ENCODE data around the gene METAP1D.
"Not testable (repeated sequence)": the region's sequence is repeated elsewhere in the genome, so short reads cannot be mapped to it uniquely, and the experiment has no call there.

METAP1D gene

GRCh38 chr2:171972329-171972982 lies 27.3 kb upstream of the METAP1D start:
- DNase-seq, result no peak
- TF ChIP-seq GATA1 (IDR thresholded peaks at IDR 0.05; ENCODE audit: low read depth, low read length), result no peak
- TF ChIP-seq POLR2A (IDR thresholded peaks at IDR 0.05; ENCODE audit: low read length), result no peak

DNA sequence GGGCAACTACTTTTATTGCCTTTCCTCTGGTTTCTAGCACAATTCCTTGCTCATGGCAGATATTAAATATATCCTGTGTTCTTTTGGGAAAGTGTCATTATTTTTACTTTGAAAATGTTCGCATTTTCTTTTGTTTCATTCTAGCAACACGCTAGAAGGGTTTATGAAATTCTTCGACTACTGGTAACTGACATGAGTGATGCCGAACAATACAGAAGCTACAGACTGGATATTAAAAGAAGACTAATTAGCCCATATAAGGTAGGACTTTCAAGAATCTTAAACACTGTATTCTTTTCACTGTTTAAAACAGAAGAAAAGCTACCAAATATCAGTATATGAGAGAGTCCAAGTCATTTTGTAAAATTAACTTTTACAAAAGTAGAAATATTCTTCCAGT lies 20.6 kb upstream of the METAP1D start:
- no peak for DNase-seq
- no peak for TF ChIP-seq POLR2A (IDR thresholded peaks at IDR 0.05; ENCODE audit: low read length)
- no peak for TF ChIP-seq GATA1 (IDR thresholded peaks at IDR 0.05; ENCODE audit: low read depth, low read length)

- DNase-seq, result not testable (repeated sequence)
Measured at GRCh38 chr2:171983924-171984323, 15.8 kb upstream of the METAP1D start.

GRCh38 chr2:171985076-171985475 lies 14.7 kb upstream of the METAP1D start:
- TF ChIP-seq POLR2A (IDR thresholded peaks at IDR 0.05; ENCODE audit: low read length), result no peak
- no peak for TF ChIP-seq GATA1 (IDR thresholded peaks at IDR 0.05; ENCODE audit: low read depth, low read length)
- no peak for DNase-seq

DNA sequence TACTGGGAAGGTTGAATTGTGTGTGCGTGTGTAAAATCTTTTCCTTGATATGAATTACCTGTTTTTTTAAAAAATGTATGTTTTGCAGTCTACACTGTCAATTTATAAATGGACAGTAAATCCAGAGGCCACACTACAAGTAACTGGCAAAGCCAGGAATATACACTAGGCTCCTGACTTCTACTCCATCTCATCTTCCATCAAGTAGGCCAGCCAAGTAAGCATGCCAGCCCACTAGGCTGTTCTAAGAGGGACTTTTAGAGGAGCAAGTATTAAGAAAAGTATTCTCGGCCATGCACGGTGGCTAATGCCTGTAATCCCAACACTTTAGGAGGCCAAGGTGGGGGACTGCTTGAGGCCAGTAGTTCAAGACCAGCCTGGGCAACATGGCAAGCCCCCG lies 13.0 kb upstream of the METAP1D start:
- TF ChIP-seq POLR2A (IDR thresholded peaks at IDR 0.05; ENCODE audit: low read length) (no peak), GATA1 (IDR thresholded peaks at IDR 0.05; ENCODE audit: low read depth, low read length) (no peak)
- DNase-seq, result no peak

DNA sequence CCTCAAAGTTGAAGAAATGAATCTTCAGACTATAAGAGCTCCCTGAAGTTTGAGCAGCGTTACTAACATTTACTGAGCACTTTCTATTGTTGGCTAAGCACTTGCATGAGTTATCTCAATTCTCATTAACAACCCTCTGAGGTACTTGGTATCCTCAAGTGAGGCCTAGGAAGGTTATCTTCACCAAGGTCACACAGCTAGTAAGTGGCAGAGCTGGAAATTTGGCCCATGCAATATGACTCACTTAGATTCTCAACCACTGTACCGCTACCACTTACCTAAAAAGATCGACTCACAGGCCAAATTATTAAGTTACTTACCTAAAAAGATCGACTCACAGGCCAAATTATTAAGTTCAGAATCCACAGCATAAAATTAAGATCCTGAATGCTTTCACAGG lies 8.7 kb upstream of the METAP1D start:
- TF ChIP-seq GATA1 (IDR thresholded peaks at IDR 0.05; ENCODE audit: low read depth, low read length), result no peak
- TF ChIP-seq POLR2A (IDR thresholded peaks at IDR 0.05; ENCODE audit: low read length), result no peak
- no peak for DNase-seq

DNA sequence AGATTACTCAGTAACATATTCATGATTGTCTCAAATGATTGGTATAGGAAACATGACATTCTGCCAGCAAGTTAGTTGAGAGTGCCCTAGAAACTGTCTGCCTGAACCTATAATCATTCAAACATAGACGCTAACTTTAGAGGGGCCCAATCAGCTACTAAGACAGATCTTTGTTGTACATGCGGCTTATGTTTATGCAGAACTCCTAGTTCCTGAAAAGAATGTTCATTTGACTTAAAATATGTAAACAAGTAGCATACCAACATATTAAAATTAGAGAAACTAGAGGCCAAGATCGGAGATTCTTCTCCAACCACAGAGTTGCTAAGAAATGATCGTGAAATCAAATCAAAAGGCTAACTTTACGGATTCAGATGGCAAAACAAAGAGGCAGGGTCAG lies 4.2 kb upstream of the METAP1D start:
- no peak for TF ChIP-seq POLR2A (IDR thresholded peaks at IDR 0.05; ENCODE audit: low read length)
- TF ChIP-seq GATA1 (IDR thresholded peaks at IDR 0.05; ENCODE audit: low read depth, low read length), result no peak
- DNase-seq, result no peak

GRCh38 chr2:171996021-171996420 lies 3.7 kb upstream of the METAP1D start:
- no peak for DNase-seq
- TF ChIP-seq GATA1 (IDR thresholded peaks at IDR 0.05; ENCODE audit: low read depth, low read length), result no peak
- no peak for TF ChIP-seq POLR2A (IDR thresholded peaks at IDR 0.05; ENCODE audit: low read length)

GRCh38 chr2:171997031-171997430 lies 2.7 kb upstream of the METAP1D start:
- DNase-seq, result not testable (repeated sequence)

DNA sequence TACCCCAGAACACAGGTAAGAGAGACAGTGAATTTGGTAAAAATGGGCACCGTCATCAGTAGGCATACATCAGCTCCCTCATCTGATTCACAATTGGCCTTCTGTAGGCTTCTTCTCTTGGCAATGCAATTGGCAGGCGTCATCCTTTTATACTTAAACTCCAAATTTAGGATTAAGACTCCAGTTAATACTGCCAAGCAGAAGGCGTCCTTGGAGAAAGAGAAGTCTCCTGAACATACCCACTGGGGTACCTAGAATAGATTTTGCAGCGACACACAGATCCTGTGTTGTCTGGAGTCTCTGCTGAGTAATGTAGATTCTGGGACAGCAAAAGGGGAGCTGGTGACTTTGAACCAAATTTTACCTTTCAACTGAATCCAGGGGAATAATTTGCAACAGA lies 592 bp upstream of the METAP1D start:
- no peak for DNase-seq
- TF ChIP-seq POLR2A (IDR thresholded peaks at IDR 0.05; ENCODE audit: low read length), result no peak
- TF ChIP-seq GATA1 (IDR thresholded peaks at IDR 0.05; ENCODE audit: low read depth, low read length), result no peak

- peak; percentile 28 to 33 for DNase-seq
- TF ChIP-seq POLR2A (IDR thresholded peaks at IDR 0.05; ENCODE audit: low read length), result no peak
- TF ChIP-seq GATA1 (IDR thresholded peaks at IDR 0.05; ENCODE audit: low read depth, low read length), result no peak
Measured at GRCh38 chr2:172000696-172001361, 1.1 kb downstream of the METAP1D start.

DNA sequence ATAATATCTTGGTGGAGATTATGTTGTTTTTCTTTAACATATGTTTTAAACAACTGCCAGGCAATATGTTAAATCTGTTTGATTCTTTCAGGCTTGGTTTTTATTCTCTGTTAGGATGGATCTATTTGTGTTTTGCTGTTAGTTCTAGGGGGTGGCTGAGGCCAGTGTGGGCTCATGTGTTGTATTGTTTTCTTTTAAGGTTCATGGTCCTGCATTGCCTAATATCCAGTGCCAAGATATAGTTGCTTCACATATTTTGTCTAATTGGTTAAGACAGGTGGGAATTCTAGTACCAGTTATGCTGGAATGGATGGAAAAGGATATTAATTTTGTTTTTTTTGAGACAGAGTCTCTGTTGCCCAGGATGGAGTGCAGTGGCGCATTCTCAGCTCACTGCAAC lies 7.6 kb downstream of the METAP1D start:
- TF ChIP-seq POLR2A (IDR thresholded peaks at IDR 0.05; ENCODE audit: low read length), result no peak
- no peak for TF ChIP-seq GATA1 (IDR thresholded peaks at IDR 0.05; ENCODE audit: low read depth, low read length)
- DNase-seq, result no peak

- TF ChIP-seq POLR2A (IDR thresholded peaks at IDR 0.05; ENCODE audit: low read length), result no peak
- no peak for TF ChIP-seq GATA1 (IDR thresholded peaks at IDR 0.05; ENCODE audit: low read depth, low read length)
- no peak for DNase-seq
Measured at GRCh38 chr2:172009823-172010222, 10.1 kb downstream of the METAP1D start.

DNA sequence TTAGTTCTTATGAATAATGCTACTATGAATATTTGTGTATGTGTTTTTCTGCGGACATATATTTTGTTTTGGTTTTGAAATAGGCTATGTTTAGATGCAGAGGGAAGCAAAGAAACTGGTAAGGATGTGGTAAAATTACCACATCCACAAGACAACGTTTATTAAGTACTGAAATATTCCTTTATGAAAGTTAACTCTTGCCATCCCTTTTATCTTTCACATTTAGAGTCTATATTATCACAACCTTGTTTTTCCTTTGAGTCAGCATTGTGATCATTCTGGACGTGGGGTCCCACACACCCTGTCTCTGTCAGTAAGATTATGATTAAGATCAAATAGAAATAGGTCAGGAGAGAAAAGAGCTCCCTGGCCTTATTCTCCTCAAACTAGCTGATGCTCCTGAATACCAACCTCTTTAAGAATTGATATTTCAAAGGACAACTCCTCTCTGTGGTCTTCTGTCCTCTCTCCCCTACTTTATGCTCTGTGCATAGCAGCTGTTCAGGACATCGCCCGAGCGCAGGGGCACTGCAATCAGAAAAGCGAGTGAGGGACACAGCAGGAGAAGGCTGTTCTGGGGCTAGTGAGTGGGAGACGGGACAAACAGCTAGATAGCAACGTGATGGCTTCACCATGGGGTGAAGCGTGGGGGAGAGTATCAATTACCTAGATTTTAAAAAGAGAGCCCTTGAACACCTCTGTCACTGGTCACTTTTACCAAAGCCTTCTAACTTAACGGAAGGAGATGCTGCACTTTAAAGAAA lies 12.2 kb downstream of the METAP1D start:
- DNase-seq, result no peak

More for the DNA sequence above, 12.2 kb downstream of the METAP1D start:
- no peak for TF ChIP-seq GATA1 (IDR thresholded peaks at IDR 0.05; ENCODE audit: low read depth, low read length)
- TF ChIP-seq POLR2A (IDR thresholded peaks at IDR 0.05; ENCODE audit: low read length), result no peak
